Measurements from ENCODE around the gene AP4M1. TPM values are rescaled to one million over a fixed set of nuclear protein-coding genes. Genes with fewer than 3 reads are reported as not detected.

AP4M1 gene
- total RNA-seq (2021): 24.0 and 25.1 TPM in 2 replicates
- Bru-seq, nascent RNA: percentile 61 among the genes with signal in this experiment
- BruChase-seq, experiment 1, labeled RNA remaining after a 2-hour chase: percentile 55 among the genes with signal in this experiment
- BruChase-seq, experiment 2, labeled RNA remaining after a 6-hour chase: percentile 67 among the genes with signal in this experiment
- long read RNA-seq, transcript AP4M1-201 (15 exons, 1,817 nt): major isoform, 22 of 66 reads
- long read RNA-seq, transcript AP4M1-205 (14 exons, 1,814 nt): minor isoform, 18 of 66 reads
- long read RNA-seq, partial matches to known transcripts: 1 of 66 reads
- long read RNA-seq, other reads (novel, unspliced or antisense): 24 of 66 reads

- peak within 1 kb of the TSS; percentile 99 for H3K27ac ChIP-seq (ENCODE audit: low read depth, low read length, poor library complexity, severe bottlenecking)
- intact Hi-C loops (cut with micrococcal nuclease; ENCODE audit: unreplicated experiment): no loop called here
- POLR2A ChIA-PET (ENCODE audit: low non-redundant PET): interaction anchor here (0.6 to 1.0 kb wide), 6 partner anchors 13 to 727 kb away, joined by 3 to 9 read pairs (median 6); partner anchors contain the start of genes ARPC1B, MBLAC1 and TRAPPC14
- H3K4me3 ChIP-seq (ENCODE audit: low read depth, low read length, poor library complexity, severe bottlenecking): peak within 1 kb of the TSS; percentile 71
- BruUV-seq (replicated peaks): no TSS peak
- H3K4me1 ChIP-seq (ENCODE audit: insufficient read depth, low read length, poor library complexity, severe bottlenecking): peaks cover 21% of the 10 kb centered on the region
- DNase-seq (ENCODE audit: low spot score): peak; percentile 100
- no peaks in the 10 kb centered on the region for H3K9me3 ChIP-seq (ENCODE audit: low read depth, low read length, poor library complexity, severe bottlenecking)
- no peaks in the 10 kb centered on the region for H3K27me3 ChIP-seq (replicated peaks; ENCODE audit: insufficient read depth, low read depth, low read length, poor library complexity)
- peaks cover 55% of the 10 kb centered on the region for H3K36me3 ChIP-seq (ENCODE audit: insufficient read depth, low read length, poor library complexity, severe bottlenecking)
- TF ChIP-seq EZH2 (IDR thresholded peaks at IDR 0.05; ENCODE audit: borderline replicate concordance, low read depth, low read length, poor library complexity, severe bottlenecking): no peak
- TF ChIP-seq CTCF (conservative IDR thresholded peaks at IDR 0.05; ENCODE audit: low read depth, low read length): no peak
- CTCF ChIA-PET: interaction anchor here (0.6 to 1.1 kb wide), 2 partner anchors 19 to 75 kb away, joined by 4 to 6 read pairs; no protein-coding TSS in a partner anchor
Observed at GRCh38 chr7:100101016-100101862, at the start of gene AP4M1, which contains the start of gene MCM7. TSS of gene AP4M1 (plus strand) at chr7:100101643. CDS start at chr7:100101715, 72 bp downstream. TSS of gene MCM7 (minus strand) at chr7:100101397. CDS start at chr7:100101294, 103 bp downstream.

DNA sequence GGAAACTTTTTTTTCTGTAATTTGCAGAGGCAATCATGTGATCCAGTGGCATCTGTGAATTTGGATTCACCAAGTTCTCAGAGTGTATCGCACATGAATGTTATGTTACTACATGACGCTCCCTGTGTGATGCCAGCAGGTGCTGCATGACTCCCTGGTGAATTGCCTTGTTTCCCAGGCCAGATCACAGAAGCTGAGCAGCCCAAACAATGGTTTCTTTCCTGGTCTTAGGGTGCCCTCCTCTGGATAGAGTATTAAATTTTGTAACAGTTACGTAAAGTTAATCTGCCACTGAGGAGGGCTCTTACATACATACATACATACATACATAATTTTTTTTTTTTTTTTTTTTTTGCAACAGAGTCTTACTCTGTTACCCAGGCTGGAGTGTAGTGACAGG lies 48.2 kb upstream of the AP4M1 start:
- ChIA-PET CTCF (interaction anchor here (1.0 to 1.2 kb wide), 3 partner anchors 38 to 59 kb away, joined by 3 to 6 read pairs (median 4); no protein-coding TSS in a partner anchor), POLR2A (ENCODE audit: low non-redundant PET) (no interaction called here)
- H3K27me3 ChIP-seq (replicated peaks; ENCODE audit: insufficient read depth, low read depth, low read length, poor library complexity): no peaks in the 10 kb centered on the region
- peaks cover 15% of the 10 kb centered on the region for H3K36me3 ChIP-seq (ENCODE audit: insufficient read depth, low read length, poor library complexity, severe bottlenecking)
- peaks cover 9% of the 10 kb centered on the region for H3K4me1 ChIP-seq (ENCODE audit: insufficient read depth, low read length, poor library complexity, severe bottlenecking)
- TF ChIP-seq EZH2 (IDR thresholded peaks at IDR 0.05; ENCODE audit: borderline replicate concordance, low read depth, low read length, poor library complexity, severe bottlenecking): no peak
- peak; percentile 32; the same call in 1 of the 2 replicates for TF ChIP-seq CTCF (conservative IDR thresholded peaks at IDR 0.05; ENCODE audit: low read depth, low read length)
- DNase-seq (ENCODE audit: low spot score): peak; percentile 71
- no peak overlapping the region for H3K27ac ChIP-seq (ENCODE audit: low read depth, low read length, poor library complexity, severe bottlenecking)
- no peaks in the 10 kb centered on the region for H3K9me3 ChIP-seq (ENCODE audit: low read depth, low read length, poor library complexity, severe bottlenecking)
- H3K4me3 ChIP-seq (ENCODE audit: low read depth, low read length, poor library complexity, severe bottlenecking): no peak overlapping the region
- intact Hi-C loops (cut with micrococcal nuclease; ENCODE audit: unreplicated experiment): loop anchor here (5.0 kb wide), 1 partner anchor 61 kb away; no protein-coding TSS in a partner anchor
- no TSS peak for BruUV-seq (replicated peaks)

DNA sequence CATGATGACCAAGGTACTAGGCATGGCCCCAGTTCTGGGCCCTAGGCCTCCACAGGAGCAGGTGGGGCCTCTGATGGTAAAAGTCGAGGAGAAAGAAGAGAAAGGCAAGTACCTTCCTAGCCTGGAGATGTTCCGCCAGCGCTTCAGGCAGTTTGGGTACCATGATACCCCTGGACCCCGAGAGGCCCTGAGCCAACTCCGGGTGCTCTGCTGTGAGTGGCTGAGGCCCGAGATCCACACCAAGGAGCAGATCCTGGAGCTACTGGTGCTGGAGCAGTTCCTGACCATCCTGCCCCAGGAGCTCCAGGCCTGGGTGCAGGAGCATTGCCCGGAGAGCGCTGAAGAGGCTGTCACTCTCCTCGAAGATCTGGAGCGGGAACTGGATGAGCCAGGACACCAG lies 44.4 kb upstream of the AP4M1 start:
- no peaks in the 10 kb centered on the region for H3K4me1 ChIP-seq (ENCODE audit: insufficient read depth, low read length, poor library complexity, severe bottlenecking)
- BruUV-seq (replicated peaks): no TSS peak
- H3K27me3 ChIP-seq (replicated peaks; ENCODE audit: insufficient read depth, low read depth, low read length, poor library complexity): no peaks in the 10 kb centered on the region
- TF ChIP-seq CTCF (conservative IDR thresholded peaks at IDR 0.05; ENCODE audit: low read depth, low read length): no peak
- no peak for TF ChIP-seq EZH2 (IDR thresholded peaks at IDR 0.05; ENCODE audit: borderline replicate concordance, low read depth, low read length, poor library complexity, severe bottlenecking)
- H3K9me3 ChIP-seq (ENCODE audit: low read depth, low read length, poor library complexity, severe bottlenecking): no peaks in the 10 kb centered on the region
- POLR2A ChIA-PET (ENCODE audit: low non-redundant PET): no interaction called here
- DNase-seq (ENCODE audit: low spot score): no peak
- H3K36me3 ChIP-seq (ENCODE audit: insufficient read depth, low read length, poor library complexity, severe bottlenecking): peaks cover 34% of the 10 kb centered on the region
- H3K4me3 ChIP-seq (ENCODE audit: low read depth, low read length, poor library complexity, severe bottlenecking): no peak overlapping the region
- intact Hi-C loops (cut with micrococcal nuclease; ENCODE audit: unreplicated experiment): no loop called here
- H3K27ac ChIP-seq (ENCODE audit: low read depth, low read length, poor library complexity, severe bottlenecking): no peak overlapping the region
- CTCF ChIA-PET: no interaction called here
